Embryonic facial prominence (tissue), 1 donor: ENCODE data around the gene PSPN.

ENCODE experiments used
- DNase-seq: peaks from one replicate; pipeline ENCODE4 v3.0.0-alpha.2; 2016; ENCODE audit errors: extremely low spot score

PSPN gene

GRCh38 chr19:6325614-6326013 is 50.1 kb downstream of the PSPN start:
- no peak for DNase-seq
